Erythroblast (primary cell): ENCODE results near the gene ACVR1B.

Experiments used
- GATA1 ChIP-seq: IDR thresholded peaks from 2 replicates; pipeline ENCODE4 v1.6.1; 2011; ENCODE audit warnings: low read depth, mild to moderate bottlenecking, control low read depth, low read length, moderate library complexity
- POLR2A ChIP-seq: IDR thresholded peaks from 2 replicates; pipeline ENCODE4 v1.6.1; 2011; ENCODE audit warnings: mild to moderate bottlenecking, low read length

DNA sequence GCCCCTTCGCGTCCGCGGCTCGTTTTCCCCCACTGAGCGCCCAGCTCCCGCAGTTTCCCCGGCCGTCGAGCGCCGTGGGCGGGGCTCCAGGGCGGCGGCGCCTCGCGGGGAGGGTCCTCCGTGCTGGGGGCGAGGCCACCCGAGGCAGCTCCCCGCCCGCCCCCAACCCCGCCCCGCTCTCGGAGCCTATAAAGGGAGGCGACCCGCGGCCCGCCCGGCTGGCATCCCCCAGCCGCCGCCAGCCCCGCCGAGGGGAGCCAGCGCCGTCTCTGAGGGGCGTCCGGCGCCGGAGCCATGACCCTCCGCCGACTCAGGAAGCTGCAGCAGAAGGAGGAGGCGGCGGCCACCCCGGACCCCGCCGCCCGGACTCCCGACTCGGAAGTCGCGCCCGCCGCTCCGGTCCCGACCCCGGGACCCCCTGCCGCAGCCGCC lies 55.2 kb downstream of the ACVR1B start, which contains the start of gene TAMALIN:
- TF ChIP-seq POLR2A (no peak), GATA1 (no peak)
